Left lung (tissue), 14 donors: Measurements from ENCODE around the gene MTX3. TPM values are rescaled to one million over a fixed set of nuclear protein-coding genes. Genes with fewer than 3 reads are reported as not detected.

Experiments
- ATAC-seq: fragments of 200-7000 bp; cut with Tn5 transposase; one replicate; pipeline ENCODE4 v1.9.1; 2020; ENCODE audit warnings: moderate library complexity
- DNase-seq, 4 donors: peaks; one replicate each; pipeline ENCODE4 v3.0.0-alpha.2; 2013 to 2020
- H3K27ac ChIP-seq, 2 donors: fragments of 200-600 bp; sonication (generic) in 1 of 2; one replicate each; pipeline versions ENCODE4 v1.5.0 to v1.8.0; 2020 to 2021
- H3K27me3 ChIP-seq, 2 donors: fragments of 200-600 bp; sonication (generic) in 1 of 2; one replicate each; pipeline versions ENCODE4 v1.5.0 to v1.8.0; 2020 to 2021
- H3K36me3 ChIP-seq, 2 donors: fragments of 200-600 bp; sonication (generic) in 1 of 2; one replicate each; pipeline versions ENCODE4 v1.5.0 to v1.8.0; 2020 to 2021
- H3K4me1 ChIP-seq, 2 donors: fragments of 200-600 bp; one replicate each; pipeline ENCODE4 v1.8.0; 2021
- H3K4me3 ChIP-seq, 2 donors: fragments of 200-600 bp; sonication (generic) in 1 of 2; one replicate each; pipeline versions ENCODE4 v1.5.0 to v1.8.0; 2020 to 2021; ENCODE audit warnings: mild to moderate bottlenecking in 1 of 2
- H3K9me3 ChIP-seq, 2 donors: fragments of 200-600 bp; sonication (generic) in 1 of 2; one replicate each; pipeline versions ENCODE4 v1.5.0 to v1.8.0; 2020 to 2021
- CTCF ChIP-seq, 2 donors: fragments of 200-600 bp; sonication (generic) in 1 of 2; IDR thresholded peaks; one replicate each; pipeline versions ENCODE4 v1.5.0 to v1.8.0; 2021; ENCODE audit warnings: antibody characterized with exemption in 2 of 2
- intact Hi-C, 2 donors: fragments of 100-400 bp; cut with DNase I; formaldehyde crosslinking; loops; one replicate each; pipeline versions ENCODE4 v1.11.2 to v1.14.2; 2022
- long read RNA-seq, 12 donors: library from polyadenylated mRNA in 2 of 12; unstranded in 2 of 12; transcript quantifications; one replicate each; pipeline ENCODE4 v2.0.0 and lab custom pipeline, GENCODE V29; 2019 to 2026
- polyA plus RNA-seq, 6 donors: library from polyadenylated mRNA; unstranded; fragments of 120-200 nt; gene quantifications; one replicate each; pipeline ENCODE4 v1.2.1, GENCODE V29; 2013; ENCODE audit not compliant: insufficient read length in 6 of 6
- total RNA-seq, 2 donors: library from RNA; stranded (reverse); fragmentation: NEBNext Ultra II Directional; extraction: Animal tissue kit (Norgen Biotek cat#: 25700); gene quantifications; one replicate each; pipeline ENCODE4 v1.2.1, GENCODE V29; 2021
- donor health status: DM: no; HTN: yes; CAD: no.
- donor health status: DM: no; HTN: no; CAD: no.

Gene MTX3
- total RNA-seq: 10 to 100 TPM; 11.2 to 16.3 TPM
- 10 to 100 TPM; 26.6 to 33.5 (median 28.7) TPM for polyA plus RNA-seq
- long read RNA-seq, donor 1, full-length matches to known transcripts: 5 of 5 reads
- long read RNA-seq, donor 1, partial matches to known transcripts: 0 of 5 reads
- long read RNA-seq, donor 1, other reads (novel, unspliced or antisense): 0 of 5 reads
- long read RNA-seq, donor 2, full-length matches to known transcripts: 1 of 1 reads
- long read RNA-seq, donor 2, partial matches to known transcripts: 0 of 1 reads
- long read RNA-seq, donor 2, other reads (novel, unspliced or antisense): 0 of 1 reads
- long read RNA-seq, donor 3, full-length matches to known transcripts: 1 of 1 reads
- long read RNA-seq, donor 3, partial matches to known transcripts: 0 of 1 reads
- long read RNA-seq, donor 3, other reads (novel, unspliced or antisense): 0 of 1 reads
- long read RNA-seq, donor 4, full-length matches to known transcripts: 1 of 2 reads
- long read RNA-seq, donor 4, partial matches to known transcripts: 1 of 2 reads
- long read RNA-seq, donor 4, other reads (novel, unspliced or antisense): 0 of 2 reads
- long read RNA-seq, donor 5, full-length matches to known transcripts: 2 of 2 reads
- long read RNA-seq, donor 5, partial matches to known transcripts: 0 of 2 reads
- long read RNA-seq, donor 5, other reads (novel, unspliced or antisense): 0 of 2 reads
- long read RNA-seq, donor 6, full-length matches to known transcripts: 4 of 4 reads
- long read RNA-seq, donor 6, partial matches to known transcripts: 0 of 4 reads
- long read RNA-seq, donor 6, other reads (novel, unspliced or antisense): 0 of 4 reads
- long read RNA-seq, donor 7: 0 reads
- long read RNA-seq, donor 8, full-length matches to known transcripts: 5 of 5 reads
- long read RNA-seq, donor 8, partial matches to known transcripts: 0 of 5 reads
- long read RNA-seq, donor 8, other reads (novel, unspliced or antisense): 0 of 5 reads
- long read RNA-seq, donor 9: 0 reads
- long read RNA-seq, donor 10: 0 reads
- long read RNA-seq, donor 11, full-length matches to known transcripts: 3 of 3 reads
- long read RNA-seq, donor 11, partial matches to known transcripts: 0 of 3 reads
- long read RNA-seq, donor 11, other reads (novel, unspliced or antisense): 0 of 3 reads
- long read RNA-seq, donor 12, full-length matches to known transcripts: 3 of 27 reads
- long read RNA-seq, donor 12, partial matches to known transcripts: 24 of 27 reads
- long read RNA-seq, donor 12, other reads (novel, unspliced or antisense): 0 of 27 reads

- H3K27me3 ChIP-seq: no peaks in the 10 kb centered on the region
- peak; percentile 98 for ATAC-seq
- H3K9me3 ChIP-seq: no peaks in the 10 kb centered on the region
- H3K4me1 ChIP-seq: peaks cover 3 to 14% of the 10 kb centered on the region in 2 donors
- H3K27ac ChIP-seq: peak within 1 kb of the TSS; percentile 68 to 75
- peaks cover 0 to 22% of the 10 kb centered on the region in 2 donors for H3K36me3 ChIP-seq
- no peak for TF ChIP-seq CTCF (IDR thresholded peaks at IDR 0.05)
- peak; percentile 71 to 92 (median 82) for DNase-seq
- H3K4me3 ChIP-seq: peak within 1 kb of the TSS; percentile 69 to 82
- intact Hi-C loops: no loop called here
These were observed at the start of gene MTX3 for GRCh38 chr5:79990598-79991507. TSS of gene MTX3 (minus strand) at chr5:79991262. CDS start at chr5:79991238, 24 bp downstream.

- Histone ChIP-seq H3K27ac (no peak overlapping the region), H3K4me3 (no peak overlapping the region), H3K4me1 (peaks cover 0 to 9% of the 10 kb centered on the region in 2 donors), H3K9me3 (no peaks in the 10 kb centered on the region), H3K36me3 (no peaks in the 10 kb centered on the region), H3K27me3 (peaks cover 31 to 38% of the 10 kb centered on the region in 2 donors)
- intact Hi-C loops: no loop called here
- ATAC-seq (no peak), DNase-seq (no peak)
- TF ChIP-seq CTCF (IDR thresholded peaks at IDR 0.05): no peak
These were observed 48.6 kb upstream of the MTX3 start for GRCh38 chr5:80039650-80040049.

- no peak for ATAC-seq
- Histone ChIP-seq H3K4me3 (no peak overlapping the region), H3K9me3 (no peaks in the 10 kb centered on the region), H3K27me3 (peaks cover 41 to 56% of the 10 kb centered on the region in 2 donors), H3K27ac (no peak overlapping the region), H3K36me3 (no peaks in the 10 kb centered on the region), H3K4me1 (peaks cover 0 to 10% of the 10 kb centered on the region in 2 donors)
- intact Hi-C loops: no loop called here
- no peak for TF ChIP-seq CTCF (IDR thresholded peaks at IDR 0.05)
- no peak for DNase-seq
These were observed 46.3 kb upstream of the MTX3 start for GRCh38 chr5:80037366-80037765.

- Histone ChIP-seq H3K9me3 (no peaks in the 10 kb centered on the region), H3K27me3 (peaks cover 41 to 56% of the 10 kb centered on the region in 2 donors), H3K4me1 (peaks cover 0 to 10% of the 10 kb centered on the region in 2 donors), H3K36me3 (no peaks in the 10 kb centered on the region), H3K4me3 (no peak overlapping the region), H3K27ac (no peak overlapping the region)
- no peak for DNase-seq
- no peak for ATAC-seq
- no peak for TF ChIP-seq CTCF (IDR thresholded peaks at IDR 0.05)
- intact Hi-C loops: no loop called here
These were observed 45.6 kb upstream of the MTX3 start for GRCh38 chr5:80036615-80037014.
